ENCODE measurements around the gene TBC1D8B.

Gene TBC1D8B

GRCh38 chrX:106903856-106904528 is 101.5 kb downstream of the TBC1D8B start:
- H3K4me3 ChIP-seq (ENCODE audit: low read length): no peak overlapping the region
- TF ChIP-seq ZNF274 (IDR thresholded peaks at IDR 0.05; ENCODE audit: low read depth, low read length): no peak

DNA sequence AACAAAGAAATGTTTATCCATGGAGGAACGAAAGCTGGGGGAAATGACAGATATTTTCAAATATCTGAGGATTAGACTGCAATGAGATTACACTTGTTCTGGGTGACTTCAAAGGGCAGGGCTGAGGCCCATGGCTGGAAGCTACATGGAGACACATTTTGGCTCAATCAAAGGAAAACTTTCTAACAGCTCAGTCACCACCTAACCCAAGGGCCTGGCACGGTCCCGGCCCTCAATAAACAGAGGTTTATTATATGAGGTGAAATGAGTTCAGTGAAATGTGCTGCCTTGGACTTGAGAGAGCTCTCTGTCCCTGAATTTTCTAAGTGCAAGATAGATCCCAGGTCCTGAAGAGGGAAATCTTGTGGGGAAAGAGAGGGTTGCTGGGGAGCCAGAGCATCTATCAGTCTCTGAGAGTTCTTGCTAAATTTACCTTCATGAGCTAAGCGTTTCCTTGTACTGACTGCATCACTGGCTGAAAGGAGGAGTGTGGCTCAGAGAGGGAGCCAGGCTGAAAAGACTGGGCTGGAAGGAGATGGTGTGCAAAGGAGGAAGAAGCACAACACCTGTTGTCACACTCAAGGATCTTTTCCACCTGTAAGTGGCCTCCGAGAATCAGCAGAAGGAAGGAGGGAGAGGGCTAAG is 102.7 kb downstream of the TBC1D8B start:
- H3K4me3 ChIP-seq (ENCODE audit: low read length): no peak overlapping the region
- TF ChIP-seq ZNF274 (IDR thresholded peaks at IDR 0.05; ENCODE audit: low read depth, low read length): no peak

DNA sequence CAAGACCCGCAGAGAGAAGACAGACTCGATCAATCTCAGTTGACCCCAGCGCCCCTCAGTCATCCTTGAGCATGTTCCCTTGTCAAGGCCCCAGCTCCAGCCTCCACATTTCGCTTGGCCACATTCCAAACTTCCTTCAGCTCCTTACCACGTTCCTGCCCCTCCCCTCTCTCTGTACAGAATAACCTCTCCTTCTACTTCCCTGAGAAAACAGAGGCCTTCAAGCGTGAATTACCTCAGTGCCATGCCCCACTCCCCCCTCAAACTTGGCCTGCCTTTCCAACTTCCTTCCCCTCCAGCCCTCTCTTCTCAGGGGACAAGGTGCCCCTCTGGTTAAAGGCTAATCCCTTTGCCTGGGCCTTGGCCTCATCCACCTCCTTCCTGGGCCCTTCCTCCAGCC is 103.9 kb downstream of the TBC1D8B start:
- H3K4me3 ChIP-seq (ENCODE audit: low read length): no peak overlapping the region
- TF ChIP-seq ZNF274 (IDR thresholded peaks at IDR 0.05; ENCODE audit: low read depth, low read length): no peak

DNA sequence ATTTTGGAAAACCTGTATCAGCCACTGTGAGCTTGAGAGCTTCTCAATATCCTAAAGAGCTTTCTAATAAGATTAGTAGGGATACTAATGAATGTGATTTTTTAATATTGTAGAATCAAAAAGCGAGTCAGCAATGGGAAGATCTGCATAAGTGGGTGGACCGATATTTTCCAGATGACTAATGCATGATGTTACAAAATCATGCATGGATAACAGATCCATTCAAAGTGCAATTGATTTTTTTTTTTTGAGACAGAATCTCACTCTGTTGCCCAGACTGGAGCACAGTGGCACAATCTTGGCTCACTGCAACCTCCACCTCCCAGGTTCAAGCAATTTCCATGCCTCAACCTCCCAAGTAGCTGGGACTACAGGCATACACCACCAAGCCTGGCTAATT is 110.4 kb downstream of the TBC1D8B start:
- no peak for TF ChIP-seq ZNF274 (IDR thresholded peaks at IDR 0.05; ENCODE audit: low read depth, low read length)

DNA sequence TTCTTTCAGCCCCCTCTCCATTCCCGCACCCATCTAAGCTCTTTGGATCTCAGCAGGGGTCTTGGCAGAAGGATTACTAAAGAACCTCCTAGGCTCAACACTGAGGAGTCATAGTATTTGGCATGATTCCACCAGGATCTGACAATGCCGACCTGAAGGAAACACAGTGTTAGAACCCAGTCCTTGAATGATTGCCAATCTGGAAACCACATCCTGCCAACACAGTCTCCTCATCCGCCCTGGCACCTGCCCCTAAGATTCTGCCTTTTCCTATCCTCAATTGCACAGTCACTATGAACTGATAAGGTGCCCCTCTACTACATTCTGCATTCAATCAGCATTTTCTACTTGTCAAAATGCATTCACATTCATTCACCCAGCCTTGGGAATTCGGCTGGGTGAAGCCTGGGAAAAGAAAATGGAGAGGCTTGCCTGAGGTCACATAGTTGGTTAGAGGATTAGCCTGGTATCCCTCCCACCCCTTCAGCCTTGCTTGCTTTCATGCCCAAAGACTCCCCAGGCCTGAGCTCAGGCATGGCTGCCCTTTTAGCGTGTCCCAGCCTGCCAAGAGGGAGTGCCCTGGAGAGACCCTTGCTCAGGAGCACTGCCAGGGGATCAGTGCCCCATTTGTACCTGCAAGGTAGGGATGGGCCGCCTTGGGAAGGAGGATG is 115.5 kb downstream of the TBC1D8B start:
- no peak overlapping the region for H3K4me3 ChIP-seq (ENCODE audit: low read length)
- no peak for TF ChIP-seq ZNF274 (IDR thresholded peaks at IDR 0.05; ENCODE audit: low read depth, low read length)

More for the DNA sequence above, 110.4 kb downstream of the TBC1D8B start:
- no peak overlapping the region for H3K4me3 ChIP-seq (ENCODE audit: low read length)

GRCh38 chrX:106919932-106920452 is 117.5 kb downstream of the TBC1D8B start, which contains the start of gene CLDN2:
Gene CLDN2 (plus strand): TSS chrX:106920402. CDS start chrX:106928229, 7,827 bp downstream.
- TF ChIP-seq ZNF274 (IDR thresholded peaks at IDR 0.05; ENCODE audit: low read depth, low read length): no peak
- no peak within 1 kb of the TSS for H3K4me3 ChIP-seq (ENCODE audit: low read length)

DNA sequence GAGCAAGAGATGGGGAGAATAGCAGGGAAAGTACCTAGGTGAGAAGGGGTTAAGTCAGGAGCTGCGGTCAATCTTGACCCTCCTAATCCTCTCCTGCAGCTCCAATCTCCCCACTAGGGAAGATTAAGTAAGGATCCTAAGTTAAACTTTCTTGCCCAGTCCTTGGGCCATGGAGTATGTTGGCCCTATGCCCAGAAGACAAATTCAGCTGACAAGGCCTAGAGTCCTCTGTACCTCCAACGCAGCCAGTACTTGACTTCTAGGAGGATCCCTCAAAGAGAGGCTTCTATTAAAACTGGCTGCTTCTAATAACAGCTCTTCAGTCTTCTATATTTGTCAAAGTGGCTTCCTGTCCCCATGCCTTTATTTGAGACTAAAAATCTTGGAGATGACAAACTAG is 119.2 kb downstream of the TBC1D8B start:
- H3K4me3 ChIP-seq (ENCODE audit: low read length): no peak overlapping the region
- TF ChIP-seq ZNF274 (IDR thresholded peaks at IDR 0.05; ENCODE audit: low read depth, low read length): no peak
